K562 (cell line): Measurements from ENCODE around the gene ARHGAP31. TPM values are rescaled to one million over a fixed set of nuclear protein-coding genes. Genes with fewer than 3 reads are reported as not detected.

Experiments
- CHD4 ChIP-seq: fragments of 200-600 bp; sonication (generic); IDR thresholded peaks from 3 replicates; pipeline ENCODE4 v1.6.1; 2012; ENCODE audit warnings: low read depth, mild to moderate bottlenecking, mixed read lengths, low read length, inconsistent platforms; ENCODE audit not compliant: insufficient read depth, insufficient replicate concordance, poor library complexity, severe bottlenecking
- JUND ChIP-seq, 2 experiments: IDR thresholded peaks; 2 replicates in 1 of 2; 3 replicates in 1 of 2; pipeline ENCODE4 v1.6.1; 2011; ENCODE audit warnings: borderline replicate concordance in 2 of 2, low read depth in 2 of 2, low read length in 2 of 2, improper control_type of control experiment in 1 of 2, missing biosample characterization in 1 of 2, missing genetic modification characterization in 1 of 2, missing genetic modification reagents in 1 of 2
- NONO ChIP-seq, 2 experiments: fragments of 200-400 bp in 1 of 2; fragments of 450-650 bp in 1 of 2; formaldehyde crosslinking in 1 of 2; IDR thresholded peaks; 2 replicates each; pipeline ENCODE4 v1.6.1; 2017; ENCODE audit warnings: low read depth in 2 of 2, mild to moderate bottlenecking in 2 of 2, moderate library complexity in 2 of 2, low read length in 1 of 2
- TAL1 ChIP-seq: fragments of 450-650 bp; IDR thresholded peaks from 2 replicates; pipeline ENCODE4 v1.6.1; 2016; ENCODE audit warnings: mild to moderate bottlenecking
- ZNF217 ChIP-seq: sonication (generic); formaldehyde crosslinking; IDR thresholded peaks from 2 replicates; pipeline ENCODE4 v1.8.0; 2022; ENCODE audit warnings: mild to moderate bottlenecking, missing genetic modification reagents
- ZNF282 ChIP-seq: sonication (generic); formaldehyde crosslinking; IDR thresholded peaks from 2 replicates; pipeline ENCODE4 v1.8.1; 2023; ENCODE audit warnings: missing genetic modification reagents
- ZNF707 ChIP-seq: fragments of 250-450 bp; sonication (Bioruptor Pico); conservative IDR thresholded peaks from 2 replicates; pipeline ENCODE4 v1.8.0; 2022; ENCODE audit warnings: inconsistent platforms, mild to moderate bottlenecking, moderate library complexity
- ZSCAN29 ChIP-seq: fragments of 450-650 bp; IDR thresholded peaks from 2 replicates; pipeline ENCODE4 v1.6.1; 2017
- polyA plus RNA-seq, 8 experiments: library from polyadenylated mRNA; depleted of rRNA in 4 of 8; stranded (reverse) in 5 of 8; unstranded in 3 of 8; fragments of >200 nt; fragmentation: Nextera tagmentation in 2 of 8; fragmentation: Illumina TruSeq in 1 of 8; extraction: Ambion mirVana in 2 of 8; extraction: Trizol in 1 of 8; gene quantifications; 2 replicates each; pipeline versions ENCODE4 v1.2.1 to v1.2.3, GENCODE V29; 2011 to 2014; ENCODE audit warnings: inconsistent platforms in 1 of 8, missing spikeins in 1 of 8
- total RNA-seq, 7 experiments: library from RNA; depleted of rRNA in 6 of 7; stranded (reverse); fragments of >200 nt in 6 of 7; fragmentation: Illumina TruSeq in 2 of 7; extraction: Trizol in 2 of 7; gene quantifications; 2 replicates each; pipeline versions ENCODE4 v1.2.1 to v1.2.3, GENCODE V29; 2011 to 2021; ENCODE audit warnings: low replicate concordance in 1 of 7
- TF ChIP-seq, protein P1 (sequence below): sonication (generic); formaldehyde crosslinking; IDR thresholded peaks from 2 replicates; pipeline ENCODE4 v1.8.1; 2022; ENCODE audit warnings: missing genetic modification reagents
- TF ChIP-seq, protein P2 (sequence below): fragments of 450-650 bp; conservative IDR thresholded peaks from 2 replicates; pipeline ENCODE4 v1.6.1; 2016; ENCODE audit warnings: missing genetic modification characterization, low read depth, mild to moderate bottlenecking, missing compliant biosample characterization, moderate library complexity
- TF ChIP-seq, protein P3 (sequence below): sonication (generic); formaldehyde crosslinking; IDR thresholded peaks from 2 replicates; pipeline ENCODE4 v1.8.0; 2023; ENCODE audit warnings: missing genetic modification reagents, mild to moderate bottlenecking, borderline replicate concordance
- TF ChIP-seq, protein P4 (sequence below): sonication (generic); formaldehyde crosslinking; IDR thresholded peaks from 2 replicates; pipeline ENCODE4 v1.8.1; 2022; ENCODE audit warnings: missing genetic modification reagents
- TF ChIP-seq, protein P5 (sequence below), 2 experiments: IDR thresholded peaks; 2 replicates each; pipeline ENCODE4 v1.6.1; 2011; ENCODE audit warnings: borderline replicate concordance in 1 of 2, control low read depth in 1 of 2, low read depth in 1 of 2, low read length in 1 of 2, mild to moderate bottlenecking in 1 of 2, mixed read lengths in 1 of 2, moderate library complexity in 1 of 2; ENCODE audit not compliant: insufficient read depth in 1 of 2, insufficient read length in 1 of 2, poor library complexity in 1 of 2, severe bottlenecking in 1 of 2; ENCODE audit errors: extremely low read depth in 1 of 2

Gene ARHGAP31
- total and polyA plus RNA-seq, 9 of the 15 experiments (the other 6 are each of a cell fraction or from before 2014, with no cell fraction given), result under 0.01 to 0.13 (median 0.06) TPM; not detected in 5

DNA sequence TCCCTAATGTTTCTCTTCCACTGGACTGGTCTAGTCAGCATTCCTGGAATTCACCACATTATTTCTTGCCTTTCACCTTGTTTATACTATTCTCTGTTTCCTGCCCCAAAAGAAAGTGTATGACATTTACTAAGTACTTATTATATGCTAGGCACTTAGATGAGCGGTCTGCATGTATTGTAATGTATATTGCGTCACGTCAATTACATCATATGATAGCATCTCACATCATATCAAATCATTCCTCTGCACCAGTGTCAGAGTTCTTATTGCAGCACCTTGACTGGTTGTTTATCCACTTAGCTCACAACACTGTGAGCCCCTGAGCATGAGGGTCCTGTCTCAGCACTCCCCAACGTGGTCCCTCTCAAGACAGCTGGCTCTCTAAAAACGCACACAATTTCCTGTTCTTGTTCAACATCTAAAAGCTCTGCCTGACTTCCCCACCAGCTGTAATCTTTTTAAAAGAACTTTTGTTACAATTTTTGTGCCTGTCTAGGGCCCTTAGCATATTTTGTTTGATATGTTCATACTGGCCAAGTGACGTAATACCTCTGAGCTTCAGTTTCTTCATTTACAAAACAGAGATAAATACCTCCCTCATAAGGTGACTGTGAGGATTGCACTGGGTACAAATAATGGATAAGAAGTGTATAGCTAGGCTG is 58.8 kb downstream of the ARHGAP31 start (continued):
- no peak for TF ChIP-seq CHD4
- TF ChIP-seq, protein P1, sequence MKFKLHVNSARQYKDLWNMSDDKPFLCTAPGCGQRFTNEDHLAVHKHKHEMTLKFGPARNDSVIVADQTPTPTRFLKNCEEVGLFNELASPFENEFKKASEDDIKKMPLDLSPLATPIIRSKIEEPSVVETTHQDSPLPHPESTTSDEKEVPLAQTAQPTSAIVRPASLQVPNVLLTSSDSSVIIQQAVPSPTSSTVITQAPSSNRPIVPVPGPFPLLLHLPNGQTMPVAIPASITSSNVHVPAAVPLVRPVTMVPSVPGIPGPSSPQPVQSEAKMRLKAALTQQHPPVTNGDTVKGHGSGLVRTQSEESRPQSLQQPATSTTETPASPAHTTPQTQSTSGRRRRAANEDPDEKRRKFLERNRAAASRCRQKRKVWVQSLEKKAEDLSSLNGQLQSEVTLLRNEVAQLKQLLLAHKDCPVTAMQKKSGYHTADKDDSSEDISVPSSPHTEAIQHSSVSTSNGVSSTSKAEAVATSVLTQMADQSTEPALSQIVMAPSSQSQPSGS (CRISPR knock-in tag), result no peak
- no peak for TF ChIP-seq ZNF217 (CRISPR knock-in tag)
- TF ChIP-seq ZSCAN29, result no peak
- no peak for TF ChIP-seq TAL1
- TF ChIP-seq ZNF282 (CRISPR knock-in tag), result no peak
- TF ChIP-seq, protein P2, sequence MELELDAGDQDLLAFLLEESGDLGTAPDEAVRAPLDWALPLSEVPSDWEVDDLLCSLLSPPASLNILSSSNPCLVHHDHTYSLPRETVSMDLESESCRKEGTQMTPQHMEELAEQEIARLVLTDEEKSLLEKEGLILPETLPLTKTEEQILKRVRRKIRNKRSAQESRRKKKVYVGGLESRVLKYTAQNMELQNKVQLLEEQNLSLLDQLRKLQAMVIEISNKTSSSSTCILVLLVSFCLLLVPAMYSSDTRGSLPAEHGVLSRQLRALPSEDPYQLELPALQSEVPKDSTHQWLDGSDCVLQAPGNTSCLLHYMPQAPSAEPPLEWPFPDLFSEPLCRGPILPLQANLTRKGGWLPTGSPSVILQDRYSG (tag), result no peak
- TF ChIP-seq JUND (IDR thresholded peaks at IDR 0.05; ENCODE audit: borderline replicate concordance, low read depth, low read length), result peak; percentile 9; the same call in 1 of the 2 replicates
- peak; percentile 37; the same call in 2 of the 3 replicates for TF ChIP-seq JUND (tag; IDR thresholded peaks at IDR 0.05; ENCODE audit: borderline replicate concordance, low read depth, low read length)
- no peak for TF ChIP-seq ZNF707
- TF ChIP-seq, protein P3, sequence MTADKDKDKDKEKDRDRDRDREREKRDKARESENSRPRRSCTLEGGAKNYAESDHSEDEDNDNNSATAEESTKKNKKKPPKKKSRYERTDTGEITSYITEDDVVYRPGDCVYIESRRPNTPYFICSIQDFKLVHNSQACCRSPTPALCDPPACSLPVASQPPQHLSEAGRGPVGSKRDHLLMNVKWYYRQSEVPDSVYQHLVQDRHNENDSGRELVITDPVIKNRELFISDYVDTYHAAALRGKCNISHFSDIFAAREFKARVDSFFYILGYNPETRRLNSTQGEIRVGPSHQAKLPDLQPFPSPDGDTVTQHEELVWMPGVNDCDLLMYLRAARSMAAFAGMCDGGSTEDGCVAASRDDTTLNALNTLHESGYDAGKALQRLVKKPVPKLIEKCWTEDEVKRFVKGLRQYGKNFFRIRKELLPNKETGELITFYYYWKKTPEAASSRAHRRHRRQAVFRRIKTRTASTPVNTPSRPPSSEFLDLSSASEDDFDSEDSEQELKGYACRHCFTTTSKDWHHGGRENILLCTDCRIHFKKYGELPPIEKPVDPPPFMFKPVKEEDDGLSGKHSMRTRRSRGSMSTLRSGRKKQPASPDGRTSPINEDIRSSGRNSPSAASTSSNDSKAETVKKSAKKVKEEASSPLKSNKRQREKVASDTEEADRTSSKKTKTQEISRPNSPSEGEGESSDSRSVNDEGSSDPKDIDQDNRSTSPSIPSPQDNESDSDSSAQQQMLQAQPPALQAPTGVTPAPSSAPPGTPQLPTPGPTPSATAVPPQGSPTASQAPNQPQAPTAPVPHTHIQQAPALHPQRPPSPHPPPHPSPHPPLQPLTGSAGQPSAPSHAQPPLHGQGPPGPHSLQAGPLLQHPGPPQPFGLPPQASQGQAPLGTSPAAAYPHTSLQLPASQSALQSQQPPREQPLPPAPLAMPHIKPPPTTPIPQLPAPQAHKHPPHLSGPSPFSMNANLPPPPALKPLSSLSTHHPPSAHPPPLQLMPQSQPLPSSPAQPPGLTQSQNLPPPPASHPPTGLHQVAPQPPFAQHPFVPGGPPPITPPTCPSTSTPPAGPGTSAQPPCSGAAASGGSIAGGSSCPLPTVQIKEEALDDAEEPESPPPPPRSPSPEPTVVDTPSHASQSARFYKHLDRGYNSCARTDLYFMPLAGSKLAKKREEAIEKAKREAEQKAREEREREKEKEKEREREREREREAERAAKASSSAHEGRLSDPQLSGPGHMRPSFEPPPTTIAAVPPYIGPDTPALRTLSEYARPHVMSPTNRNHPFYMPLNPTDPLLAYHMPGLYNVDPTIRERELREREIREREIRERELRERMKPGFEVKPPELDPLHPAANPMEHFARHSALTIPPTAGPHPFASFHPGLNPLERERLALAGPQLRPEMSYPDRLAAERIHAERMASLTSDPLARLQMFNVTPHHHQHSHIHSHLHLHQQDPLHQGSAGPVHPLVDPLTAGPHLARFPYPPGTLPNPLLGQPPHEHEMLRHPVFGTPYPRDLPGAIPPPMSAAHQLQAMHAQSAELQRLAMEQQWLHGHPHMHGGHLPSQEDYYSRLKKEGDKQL, result no peak
- TF ChIP-seq, protein P4, sequence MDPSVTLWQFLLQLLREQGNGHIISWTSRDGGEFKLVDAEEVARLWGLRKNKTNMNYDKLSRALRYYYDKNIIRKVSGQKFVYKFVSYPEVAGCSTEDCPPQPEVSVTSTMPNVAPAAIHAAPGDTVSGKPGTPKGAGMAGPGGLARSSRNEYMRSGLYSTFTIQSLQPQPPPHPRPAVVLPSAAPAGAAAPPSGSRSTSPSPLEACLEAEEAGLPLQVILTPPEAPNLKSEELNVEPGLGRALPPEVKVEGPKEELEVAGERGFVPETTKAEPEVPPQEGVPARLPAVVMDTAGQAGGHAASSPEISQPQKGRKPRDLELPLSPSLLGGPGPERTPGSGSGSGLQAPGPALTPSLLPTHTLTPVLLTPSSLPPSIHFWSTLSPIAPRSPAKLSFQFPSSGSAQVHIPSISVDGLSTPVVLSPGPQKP (CRISPR knock-in tag), result no peak
- TF ChIP-seq NONO (IDR thresholded peaks at IDR 0.05; ENCODE audit: low read depth in 2 of 2, low read length in 1 of 2), result no peak
- TF ChIP-seq, protein P5, sequence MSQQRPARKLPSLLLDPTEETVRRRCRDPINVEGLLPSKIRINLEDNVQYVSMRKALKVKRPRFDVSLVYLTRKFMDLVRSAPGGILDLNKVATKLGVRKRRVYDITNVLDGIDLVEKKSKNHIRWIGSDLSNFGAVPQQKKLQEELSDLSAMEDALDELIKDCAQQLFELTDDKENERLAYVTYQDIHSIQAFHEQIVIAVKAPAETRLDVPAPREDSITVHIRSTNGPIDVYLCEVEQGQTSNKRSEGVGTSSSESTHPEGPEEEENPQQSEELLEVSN (IDR thresholded peaks at IDR 0.05; ENCODE audit: borderline replicate concordance in 1 of 2, extremely low read depth in 1 of 2, insufficient read depth in 1 of 2, insufficient read length in 1 of 2, low read depth in 1 of 2, low read length in 1 of 2, poor library complexity in 1 of 2, severe bottlenecking in 1 of 2), result no peak
